D721Med (cell line): ENCODE data around the gene TMEM168.
A peak's percentile ranks its signal among the peaks of the same experiment; 100 is the strongest.

ENCODE experiments used
- DNase-seq: peaks from one replicate; pipeline ENCODE4 v3.0.0; 2011; ENCODE audit warnings: low spot score; ENCODE audit not compliant: insufficient read length
- FAIRE-seq: peaks from 2 replicates; lab custom pipeline; 2011; peaks lifted over from hg19 to GRCh38; lab: Jason Lieb, UNC
- CTCF ChIP-seq: IDR thresholded peaks from 2 replicates; pipeline ENCODE4 v1.5.1; 2012; ENCODE audit warnings: mild to moderate bottlenecking, control low read depth; ENCODE audit not compliant: insufficient read depth; ENCODE audit errors: missing control alignments

The TMEM168 gene

DNA sequence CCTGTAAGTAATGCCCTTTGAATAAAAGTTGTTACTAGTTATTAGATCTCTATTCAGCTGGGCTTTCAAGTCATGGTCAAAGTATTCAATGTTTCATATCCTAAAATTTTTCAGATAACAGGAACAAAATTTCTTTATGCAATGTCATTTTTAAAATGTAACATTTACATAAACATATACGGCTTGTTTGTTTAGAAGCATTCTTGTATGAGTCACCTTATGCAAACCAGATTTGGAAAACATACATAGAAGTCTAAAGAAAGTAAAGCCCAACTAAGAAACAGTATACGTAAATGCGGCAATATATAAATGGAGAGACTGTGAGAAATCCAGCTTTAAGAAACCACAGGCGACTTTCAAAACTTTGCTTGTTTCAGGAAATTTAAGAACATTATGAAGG, 10.5 kb downstream of the TMEM168 start:
- TF ChIP-seq CTCF = no peak
- FAIRE-seq (peak; percentile 64), DNase-seq (no peak)

DNA sequence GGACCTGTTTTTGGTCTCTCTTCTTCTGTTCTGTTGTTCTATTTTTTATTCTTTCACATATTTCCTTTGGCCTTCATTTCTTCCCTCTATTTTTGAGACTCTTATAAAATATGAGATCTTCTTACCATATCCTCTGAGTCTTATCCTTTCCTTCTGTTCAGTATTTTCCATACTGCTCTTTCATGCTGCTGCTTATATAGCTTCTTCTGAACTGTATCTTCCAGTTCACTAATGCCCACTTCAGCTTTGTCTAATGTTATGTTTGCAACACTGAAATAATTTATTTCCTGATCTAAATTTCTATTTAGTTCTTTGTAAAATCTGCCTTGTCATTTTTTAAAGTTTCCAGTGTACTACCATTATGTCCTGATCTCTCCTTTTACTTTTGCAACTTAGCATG, 12.8 kb downstream of the TMEM168 start:
- no peak for TF ChIP-seq CTCF
- DNase-seq (no peak), FAIRE-seq (no peak)

- no peak for TF ChIP-seq CTCF
- FAIRE-seq (no peak), DNase-seq (no peak)
Observed at GRCh38 chr7:112771166-112771565, 19.0 kb downstream of the TMEM168 start.

GRCh38 chr7:112770051-112770450, 20.1 kb downstream of the TMEM168 start:
- no peak for TF ChIP-seq CTCF
- FAIRE-seq = no peak
- DNase-seq = no peak

DNA sequence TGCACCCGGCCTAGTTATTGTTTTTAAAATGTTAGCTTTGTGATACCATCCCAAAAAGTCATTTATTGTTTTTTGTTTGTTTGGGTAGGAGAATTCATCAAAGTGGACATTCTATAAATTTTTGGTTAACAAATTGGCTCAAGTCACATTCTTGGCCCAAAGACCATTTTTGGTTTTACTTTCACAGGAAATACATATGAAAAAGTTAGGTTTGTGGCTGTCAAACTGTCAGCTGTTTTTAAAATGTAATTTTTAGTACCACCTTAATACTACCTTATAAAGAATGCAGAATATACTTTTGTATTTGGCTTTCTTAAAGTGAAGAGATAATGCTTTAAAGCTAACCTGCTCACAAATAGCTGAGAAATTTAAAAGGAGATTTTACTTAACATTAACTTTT, 25.1 kb downstream of the TMEM168 start:
- FAIRE-seq = no peak
- no peak for DNase-seq
- no peak for TF ChIP-seq CTCF

GRCh38 chr7:112763996-112764395, 26.2 kb downstream of the TMEM168 start:
- FAIRE-seq (no peak), DNase-seq (no peak)

DNA sequence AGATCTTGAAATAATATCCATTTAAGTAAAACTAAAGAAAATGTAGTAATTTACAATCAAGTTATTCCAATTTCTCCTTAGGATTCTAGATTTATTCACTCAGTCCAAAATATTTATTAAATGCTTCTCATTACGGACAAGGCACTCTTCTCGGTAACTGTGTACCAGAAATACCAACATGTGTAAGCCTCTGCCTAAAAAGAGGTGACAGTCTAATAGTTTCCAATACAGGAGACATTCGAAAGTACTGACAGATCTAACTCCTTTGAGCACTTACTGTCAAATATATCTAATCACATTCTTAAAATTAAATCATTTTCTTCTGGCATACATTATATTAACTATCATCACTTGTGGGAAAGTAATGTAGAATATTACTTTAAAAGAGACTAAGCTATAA, 26.9 kb downstream of the TMEM168 start:
- no peak for FAIRE-seq
- DNase-seq = no peak
- no peak for TF ChIP-seq CTCF

More at GRCh38 chr7:112763996-112764395, 26.2 kb downstream of the TMEM168 start:
- TF ChIP-seq CTCF = no peak
